ENCODE data around the gene STIP1. TPM values are rescaled to one million over a fixed set of nuclear protein-coding genes. Genes with fewer than 3 reads are reported as not detected.
A peak's percentile ranks its signal among the peaks of the same experiment; 100 is the strongest.

STIP1 gene
- total RNA-seq, 1 experiment from 2014 or later, result 338 TPM

DNA sequence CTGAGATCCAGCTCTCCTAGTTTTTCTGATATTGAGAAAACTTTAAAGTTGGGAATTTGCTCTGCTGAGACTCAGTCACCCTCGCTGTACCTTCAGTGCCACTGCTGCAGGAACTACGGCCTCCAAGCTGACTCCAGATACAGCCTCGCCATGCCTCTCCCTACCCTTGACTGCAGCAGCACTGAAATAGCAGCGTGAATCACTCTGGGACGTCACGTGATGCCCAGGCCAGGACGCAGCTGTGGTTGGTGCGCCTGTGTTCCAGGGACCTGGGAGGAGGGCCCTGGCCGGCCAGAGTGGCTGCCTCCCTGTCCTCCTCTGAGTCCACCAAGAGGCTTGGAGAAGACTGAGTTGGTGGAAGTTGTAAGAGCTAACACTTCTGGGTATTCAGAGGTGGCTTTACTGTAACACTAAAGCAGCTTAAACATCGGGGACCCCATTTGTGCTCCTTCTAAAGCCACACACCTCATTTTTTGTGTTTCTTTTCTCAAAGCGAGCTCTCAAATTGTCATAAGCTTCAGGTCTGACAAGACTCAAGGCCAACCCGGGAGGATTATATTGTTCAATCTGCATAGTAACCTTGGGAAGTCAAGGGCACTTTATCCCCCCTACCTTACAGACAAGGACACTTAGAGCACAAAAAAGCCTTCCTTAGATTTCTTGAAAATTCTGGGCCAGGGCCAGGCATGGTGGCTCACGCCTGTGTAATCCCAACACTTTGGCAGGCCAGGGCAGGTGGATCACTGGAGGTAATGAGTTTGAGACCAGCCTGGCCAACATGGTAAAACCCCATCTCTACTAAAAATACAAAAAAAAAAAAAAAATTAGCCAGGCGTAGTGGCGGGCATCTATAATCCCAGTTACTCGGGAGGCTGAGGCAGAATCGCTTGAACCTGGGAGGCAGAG is 4.2 kb upstream of the STIP1 start:
- peaks cover 4% of the 10 kb centered on the region; the same call in 1 of the 2 replicates for H3K4me1 ChIP-seq (ENCODE audit: insufficient read depth, low read length)

More for the DNA sequence above, 4.2 kb upstream of the STIP1 start:
- no CpG with 5 or more reads among the region's 17 CpGs for WGBS (ENCODE audit: extremely low coverage, insufficient read length, low lambda C conversion rate)
- no peak overlapping the region for H4K5ac ChIP-seq (ENCODE audit: insufficient read length, low read depth, low read length)
- no peaks in the 10 kb centered on the region; the same call in 1 of the 2 replicates for H3K27me3 ChIP-seq (ENCODE audit: insufficient read depth, low read length)
- Mint-ChIP-seq H3K4me3 (peak overlapping the region; percentile 6 to 60; a peak in 4 of 5 replicates), H3K27ac (peak overlapping the region in 1 of 3 experiments; percentile 66; a peak in 2 of 7 replicates), H3K9me3 (peaks cover 0 to 2% of the 10 kb centered on the region in 2 experiments; a peak in 2 of 5 replicates), H3K27me3 (ENCODE audit: low read depth) (no peaks in the 10 kb centered on the region; the same call in 1 of the 2 replicates), H3K4me1 (peaks cover 24 to 26% of the 10 kb centered on the region in 2 experiments), H3K36me3 (ENCODE audit: insufficient read depth in 1 of 3, low read depth in 3 of 3) (peaks cover 18 to 31% (median 26%) of the 10 kb centered on the region in 3 experiments)
- H2BK120ac ChIP-seq (ENCODE audit: low read depth, low read length, poor library complexity, severe bottlenecking), result no peak overlapping the region
- no peak overlapping the region for H2BK15ac ChIP-seq (ENCODE audit: low read depth, low read length)
- H2AK5ac ChIP-seq (ENCODE audit: insufficient read length, low read length), result no peak overlapping the region
- H3K23ac ChIP-seq (ENCODE audit: insufficient read length, low read depth, low read length), result no peak overlapping the region
- no peaks in the 10 kb centered on the region for H3K79me2 ChIP-seq (ENCODE audit: insufficient read depth, low read length)
- H4K20me1 ChIP-seq (ENCODE audit: control insufficient read depth, insufficient read depth, insufficient read length), result peaks cover 3% of the 10 kb centered on the region
- no peaks in the 10 kb centered on the region for H3K9me3 ChIP-seq (ENCODE audit: control insufficient read depth, low read depth, low read length)
- no peak overlapping the region for H2AFZ ChIP-seq (ENCODE audit: low read length)
- H4K91ac ChIP-seq (ENCODE audit: insufficient read length, low read depth, low read length), result no peak overlapping the region
- peak; percentile 89 for DNase-seq
- H3T11ph ChIP-seq (ENCODE audit: low read length), result no peak overlapping the region
- H2BK20ac ChIP-seq (ENCODE audit: low read depth, low read length, poor library complexity, severe bottlenecking), result no peak overlapping the region
- no peak overlapping the region for H3K14ac ChIP-seq (ENCODE audit: insufficient read depth, low read length)
- peaks cover 8% of the 10 kb centered on the region for H3K23me2 ChIP-seq (ENCODE audit: insufficient read length, low read depth, low read length, poor library complexity, severe bottlenecking)
- H3K27ac ChIP-seq (ENCODE audit: insufficient read length, low read depth, low read length), result no peak overlapping the region
- no peak overlapping the region for H3K4ac ChIP-seq (ENCODE audit: low read depth, low read length)
- H3K79me1 ChIP-seq (ENCODE audit: insufficient read depth, low read depth, low read length, poor library complexity, severe bottlenecking), result no peaks in the 10 kb centered on the region
- no peak overlapping the region for H3K4me2 ChIP-seq (ENCODE audit: insufficient read depth, insufficient read length, low read length)
- H3K9ac ChIP-seq (ENCODE audit: extremely low read depth, insufficient read length, low read length), result no peak overlapping the region
- no peak overlapping the region for H3K18ac ChIP-seq (ENCODE audit: insufficient read length, low read depth, low read length)
- TF ChIP-seq, protein P1, sequence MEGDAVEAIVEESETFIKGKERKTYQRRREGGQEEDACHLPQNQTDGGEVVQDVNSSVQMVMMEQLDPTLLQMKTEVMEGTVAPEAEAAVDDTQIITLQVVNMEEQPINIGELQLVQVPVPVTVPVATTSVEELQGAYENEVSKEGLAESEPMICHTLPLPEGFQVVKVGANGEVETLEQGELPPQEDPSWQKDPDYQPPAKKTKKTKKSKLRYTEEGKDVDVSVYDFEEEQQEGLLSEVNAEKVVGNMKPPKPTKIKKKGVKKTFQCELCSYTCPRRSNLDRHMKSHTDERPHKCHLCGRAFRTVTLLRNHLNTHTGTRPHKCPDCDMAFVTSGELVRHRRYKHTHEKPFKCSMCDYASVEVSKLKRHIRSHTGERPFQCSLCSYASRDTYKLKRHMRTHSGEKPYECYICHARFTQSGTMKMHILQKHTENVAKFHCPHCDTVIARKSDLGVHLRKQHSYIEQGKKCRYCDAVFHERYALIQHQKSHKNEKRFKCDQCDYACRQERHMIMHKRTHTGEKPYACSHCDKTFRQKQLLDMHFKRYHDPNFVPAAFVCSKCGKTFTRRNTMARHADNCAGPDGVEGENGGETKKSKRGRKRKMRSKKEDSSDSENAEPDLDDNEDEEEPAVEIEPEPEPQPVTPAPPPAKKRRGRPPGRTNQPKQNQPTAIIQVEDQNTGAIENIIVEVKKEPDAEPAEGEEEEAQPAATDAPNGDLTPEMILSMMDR (conservative IDR thresholded peaks at IDR 0.05), result no peak
- H3K56ac ChIP-seq (ENCODE audit: insufficient read length, low read depth, low read length), result no peak overlapping the region
- no peak overlapping the region for H2BK12ac ChIP-seq (ENCODE audit: insufficient read length, low read depth, low read length)
- no peak overlapping the region for H2BK5ac ChIP-seq (ENCODE audit: insufficient read length, low read length)
- no peak overlapping the region for H4K8ac ChIP-seq (replicated peaks; ENCODE audit: insufficient read length, low read depth, low read length)

Measured in H9 (cell line).